Muscle of leg (tissue), 11 donors: Measurements from ENCODE around the gene TRIM5. TPM values are rescaled to one million over a fixed set of nuclear protein-coding genes. Genes with fewer than 3 reads are reported as not detected.
"Not testable (repeated sequence)": the region's sequence is repeated elsewhere in the genome, so short reads cannot be mapped to it uniquely, and the experiment has no call there.

Source experiments
- DNase-seq: peaks from one replicate; pipeline ENCODE4 v3.0.0; 2013
- H3K27ac ChIP-seq: one replicate; pipeline ENCODE4 v1.5.1; 2013; ENCODE audit warnings: mild to moderate bottlenecking, low read length, control low read depth
- H3K27me3 ChIP-seq: one replicate; pipeline ENCODE4 v1.6.1; 2013; ENCODE audit warnings: low read length; ENCODE audit not compliant: control insufficient read depth, insufficient read depth
- H3K36me3 ChIP-seq: one replicate; pipeline ENCODE4 v1.6.1; 2013; ENCODE audit warnings: low read length; ENCODE audit not compliant: control insufficient read depth, insufficient read depth
- H3K4me1 ChIP-seq: one replicate; pipeline ENCODE4 v1.6.1; 2013; ENCODE audit warnings: low read length; ENCODE audit not compliant: control insufficient read depth, insufficient read depth
- H3K4me3 ChIP-seq: one replicate; pipeline ENCODE4 v1.5.1; 2013; ENCODE audit warnings: low read length, control low read depth
- H3K9me3 ChIP-seq: replicated peaks from 2 replicates; pipeline ENCODE4 v1.6.1; 2013; ENCODE audit warnings: low read depth, low read length; ENCODE audit not compliant: control insufficient read depth
- WGBS: methylation state at CpG from one replicate; pipeline ENCODE4 v1.1.5; 2013; ENCODE audit warnings: missing lambda C conversion rate; ENCODE audit not compliant: insufficient coverage; 5-methylcytosine and 5-hydroxymethylcytosine counted together
- polyA plus RNA-seq, 8 donors: library from polyadenylated mRNA; unstranded; fragments of 120-200 nt; gene quantifications; one replicate each; pipeline versions ENCODE4 v1.2.1 to v1.2.3, GENCODE V29; 2013; ENCODE audit warnings: inconsistent platforms in 1 of 8, low replicate concordance in 1 of 8; ENCODE audit not compliant: insufficient read length in 8 of 8, insufficient read depth in 1 of 8
- total RNA-seq: library from RNA; stranded (reverse); fragments of 120-200 nt; gene quantifications from one replicate; pipeline ENCODE4 v1.2.4, GENCODE V29; 2013

The TRIM5 gene
- total and polyA plus RNA-seq, 9 donors: 11.4 to 18.6 (median 13.8) TPM

GRCh38 chr11:5666402-5666793 lies 18.5 kb downstream of the TRIM5 start:
- Histone ChIP-seq H3K36me3 (peaks cover 28% of the 10 kb centered on the region), H3K27me3 (no peaks in the 10 kb centered on the region), H3K4me1 (no peaks in the 10 kb centered on the region), H3K27ac (no peak overlapping the region), H3K9me3 (no peaks in the 10 kb centered on the region), H3K4me3 (no peak overlapping the region)
- DNase-seq: no peak
- WGBS: no CpG with 5 or more reads among the region's 6 CpGs

- Histone ChIP-seq H3K4me3 (no peak overlapping the region), H3K4me1 (no peaks in the 10 kb centered on the region), H3K27ac (no peak overlapping the region), H3K9me3 (no peaks in the 10 kb centered on the region), H3K36me3 (peaks cover 26% of the 10 kb centered on the region), H3K27me3 (no peaks in the 10 kb centered on the region)
- WGBS: no CpG with 5 or more reads among the region's 5 CpGs
- DNase-seq: no peak
Observed at GRCh38 chr11:5665746-5666401, 19.0 kb downstream of the TRIM5 start.

GRCh38 chr11:5665051-5665570 lies 19.8 kb downstream of the TRIM5 start:
- Histone ChIP-seq H3K4me1 (no peaks in the 10 kb centered on the region), H3K9me3 (no peaks in the 10 kb centered on the region), H3K36me3 (peaks cover 22% of the 10 kb centered on the region), H3K27me3 (no peaks in the 10 kb centered on the region), H3K27ac (no peak overlapping the region), H3K4me3 (no peak overlapping the region)
- 100% methylated on average over 2 of the region's 4 CpGs for WGBS
- no peak for DNase-seq

- Histone ChIP-seq H3K27ac (no peak overlapping the region), H3K36me3 (peaks cover 18% of the 10 kb centered on the region), H3K4me1 (no peaks in the 10 kb centered on the region), H3K4me3 (no peak overlapping the region), H3K9me3 (no peaks in the 10 kb centered on the region), H3K27me3 (no peaks in the 10 kb centered on the region)
- no peak for DNase-seq
- no CpG with 5 or more reads among the region's 2 CpGs for WGBS
Observed at GRCh38 chr11:5663511-5663910, 21.4 kb downstream of the TRIM5 start.

GRCh38 chr11:5658318-5658717 lies 26.6 kb downstream of the TRIM5 start:
- DNase-seq: no peak
- H3K9me3 ChIP-seq: peaks cover 3% of the 10 kb centered on the region
- no peaks in the 10 kb centered on the region for H3K4me1 ChIP-seq
- whole genome bisulfite sequencing: 83% methylated on average over 1 of the region's 5 CpGs
- no peaks in the 10 kb centered on the region for H3K27me3 ChIP-seq
- peaks cover 6% of the 10 kb centered on the region for H3K36me3 ChIP-seq
- H3K27ac ChIP-seq: no peak overlapping the region
- no peak overlapping the region for H3K4me3 ChIP-seq

GRCh38 chr11:5656956-5657355 lies 27.9 kb downstream of the TRIM5 start:
- H3K27ac ChIP-seq, H3K4me1 ChIP-seq, H3K36me3 ChIP-seq, DNase-seq, H3K9me3 ChIP-seq, H3K4me3 ChIP-seq, H3K27me3 ChIP-seq: not testable (repeated sequence)
- no CpG with 5 or more reads among the region's 2 CpGs for WGBS

- Histone ChIP-seq H3K27ac (no peak overlapping the region), H3K27me3 (no peaks in the 10 kb centered on the region)
- WGBS: 100% methylated on average over 1 of the region's 4 CpGs
Observed at GRCh38 chr11:5655474-5655873, 29.4 kb downstream of the TRIM5 start.

GRCh38 chr11:5646139-5646538 lies 38.7 kb downstream of the TRIM5 start:
- H3K27me3 ChIP-seq: no peaks in the 10 kb centered on the region
- H3K9me3 ChIP-seq: no peaks in the 10 kb centered on the region
- DNase-seq: no peak
- WGBS: 86% methylated on average over 2 of the region's 3 CpGs
- no peak overlapping the region for H3K4me3 ChIP-seq
- H3K36me3 ChIP-seq: peaks cover 6% of the 10 kb centered on the region
- no peaks in the 10 kb centered on the region for H3K4me1 ChIP-seq
- H3K27ac ChIP-seq: no peak overlapping the region

More at GRCh38 chr11:5655474-5655873, 29.4 kb downstream of the TRIM5 start:
- no peak overlapping the region for H3K4me3 ChIP-seq
- no peak for DNase-seq
- H3K4me1 ChIP-seq: no peaks in the 10 kb centered on the region
- H3K36me3 ChIP-seq: peaks cover 3% of the 10 kb centered on the region
- peaks cover 8% of the 10 kb centered on the region for H3K9me3 ChIP-seq

GRCh38 chr11:5643585-5643984 lies 41.3 kb downstream of the TRIM5 start:
- Histone ChIP-seq H3K4me3 (no peak overlapping the region), H3K27me3 (no peaks in the 10 kb centered on the region), H3K4me1 (no peaks in the 10 kb centered on the region), H3K27ac (no peak overlapping the region), H3K36me3 (peaks cover 6% of the 10 kb centered on the region), H3K9me3 (no peaks in the 10 kb centered on the region)
- DNase-seq: no peak

GRCh38 chr11:5639953-5640352 lies 44.9 kb downstream of the TRIM5 start:
- Histone ChIP-seq H3K27me3 (no peaks in the 10 kb centered on the region), H3K36me3 (peaks cover 9% of the 10 kb centered on the region), H3K4me3 (no peak overlapping the region), H3K27ac (no peak overlapping the region), H3K9me3 (no peaks in the 10 kb centered on the region), H3K4me1 (no peaks in the 10 kb centered on the region)
- no CpG with 5 or more reads among the region's 1 CpG for WGBS
- DNase-seq: no peak
